Hepatocyte (in vitro differentiated cells): ENCODE data around the gene MYL5. TPM values are rescaled to one million over a fixed set of nuclear protein-coding genes. Genes with fewer than 3 reads are reported as not detected.

Experiments
- DNase-seq: peaks from one replicate; pipeline ENCODE4 v3.0.0-alpha.2; 2016; ENCODE audit warnings: low spot score
- H2AFZ ChIP-seq: fragments of 200-600 bp; sonication (generic); 2 replicates; pipeline ENCODE4 v1.6.0; 2016; ENCODE audit warnings: antibody characterized with exemption, mild to moderate bottlenecking
- H3K27ac ChIP-seq: fragments of 200-600 bp; sonication (generic); 2 replicates; pipeline ENCODE4 v1.5.1; 2016; ENCODE audit warnings: mild to moderate bottlenecking
- H3K27me3 ChIP-seq: fragments of 200-600 bp; sonication (generic); 2 replicates; pipeline ENCODE4 v1.6.1; 2016
- H3K36me3 ChIP-seq: fragments of 200-600 bp; sonication (generic); replicated peaks from 2 replicates; pipeline ENCODE4 v1.5.1; 2016; ENCODE audit warnings: low read depth; ENCODE audit not compliant: insufficient read depth
- H3K4me1 ChIP-seq: fragments of 200-600 bp; sonication (generic); 2 replicates; pipeline ENCODE4 v1.5.1; 2016; ENCODE audit warnings: mild to moderate bottlenecking, moderate library complexity; ENCODE audit not compliant: insufficient read depth
- H3K4me2 ChIP-seq: fragments of 200-600 bp; sonication (generic); 2 replicates; pipeline ENCODE4 v1.6.0; 2016
- H3K4me3 ChIP-seq: fragments of 200-600 bp; sonication (generic); 2 replicates; pipeline ENCODE4 v1.5.1; 2016; ENCODE audit warnings: mild to moderate bottlenecking
- H3K79me2 ChIP-seq: fragments of 200-600 bp; sonication (generic); 2 replicates; pipeline ENCODE4 v1.6.0; 2017; ENCODE audit warnings: mild to moderate bottlenecking
- H3K9me2 ChIP-seq: fragments of 200-600 bp; sonication (generic); replicated peaks from 2 replicates; pipeline ENCODE4 v1.6.0; 2017; ENCODE audit warnings: mild to moderate bottlenecking; ENCODE audit not compliant: insufficient read depth
- H3K9me3 ChIP-seq: fragments of 200-600 bp; sonication (generic); 2 replicates; pipeline ENCODE4 v1.5.1; 2016; ENCODE audit warnings: low read depth, mild to moderate bottlenecking
- H4K20me1 ChIP-seq: fragments of 200-600 bp; sonication (generic); 2 replicates; pipeline ENCODE4 v1.6.0; 2016; ENCODE audit warnings: mild to moderate bottlenecking; ENCODE audit not compliant: insufficient read depth, poor library complexity, severe bottlenecking
- EZH2 ChIP-seq: fragments of 200-600 bp; sonication (generic); IDR thresholded peaks from 2 replicates; pipeline ENCODE4 v1.6.1; 2016; ENCODE audit warnings: antibody characterized with exemption, mild to moderate bottlenecking, borderline replicate concordance
- EZH2phosphoT487 ChIP-seq: fragments of 200-600 bp; sonication (generic); IDR thresholded peaks from one replicate; pipeline ENCODE4 v1.6.1; 2018; ENCODE audit warnings: antibody characterized with exemption, mild to moderate bottlenecking, low read depth, moderate library complexity; ENCODE audit not compliant: unreplicated experiment, severe bottlenecking
- WGBS: methylation state at CpG from one replicate; pipeline ENCODE4 v1.1.6; 2016; ENCODE audit warnings: low lambda C conversion rate; ENCODE audit errors: missing lambda C conversion rate; 5-methylcytosine and 5-hydroxymethylcytosine counted together
- polyA plus RNA-seq: library from polyadenylated mRNA; unstranded; fragments of >200 nt; fragmentation: Nextera tagmentation; extraction: Ambion mirVana; gene quantifications from 2 replicates; pipeline ENCODE4 v1.2.1, GENCODE V29; 2016
- total RNA-seq: library from RNA; depleted of rRNA; stranded (reverse); fragments of >200 nt; gene quantifications from 2 replicates; pipeline ENCODE4 v1.2.3, GENCODE V29; 2014
- TF ChIP-seq, protein P1 (sequence below): fragments of 200-600 bp; sonication (generic); IDR thresholded peaks from 2 replicates; pipeline ENCODE4 v1.5.1; 2016; ENCODE audit warnings: antibody characterized with exemption, mild to moderate bottlenecking; ENCODE audit not compliant: poor library complexity

The MYL5 gene
- total and polyA plus RNA-seq, 2 experiments from 2014 or later = 12.6 to 25.1 TPM

GRCh38 chr4:651884-652642, 22.3 kb upstream of the MYL5 start:
- no peak overlapping the region for H3K4me3 ChIP-seq
- TF ChIP-seq EZH2 = no peak
- TF ChIP-seq, protein P1, sequence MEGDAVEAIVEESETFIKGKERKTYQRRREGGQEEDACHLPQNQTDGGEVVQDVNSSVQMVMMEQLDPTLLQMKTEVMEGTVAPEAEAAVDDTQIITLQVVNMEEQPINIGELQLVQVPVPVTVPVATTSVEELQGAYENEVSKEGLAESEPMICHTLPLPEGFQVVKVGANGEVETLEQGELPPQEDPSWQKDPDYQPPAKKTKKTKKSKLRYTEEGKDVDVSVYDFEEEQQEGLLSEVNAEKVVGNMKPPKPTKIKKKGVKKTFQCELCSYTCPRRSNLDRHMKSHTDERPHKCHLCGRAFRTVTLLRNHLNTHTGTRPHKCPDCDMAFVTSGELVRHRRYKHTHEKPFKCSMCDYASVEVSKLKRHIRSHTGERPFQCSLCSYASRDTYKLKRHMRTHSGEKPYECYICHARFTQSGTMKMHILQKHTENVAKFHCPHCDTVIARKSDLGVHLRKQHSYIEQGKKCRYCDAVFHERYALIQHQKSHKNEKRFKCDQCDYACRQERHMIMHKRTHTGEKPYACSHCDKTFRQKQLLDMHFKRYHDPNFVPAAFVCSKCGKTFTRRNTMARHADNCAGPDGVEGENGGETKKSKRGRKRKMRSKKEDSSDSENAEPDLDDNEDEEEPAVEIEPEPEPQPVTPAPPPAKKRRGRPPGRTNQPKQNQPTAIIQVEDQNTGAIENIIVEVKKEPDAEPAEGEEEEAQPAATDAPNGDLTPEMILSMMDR = no peak
- no peak for TF ChIP-seq EZH2phosphoT487
- no peaks in the 10 kb centered on the region for H4K20me1 ChIP-seq
- H2AFZ ChIP-seq = no peak overlapping the region
- H3K4me2 ChIP-seq = no peak overlapping the region
- no peaks in the 10 kb centered on the region for H3K9me2 ChIP-seq
- no peaks in the 10 kb centered on the region for H3K36me3 ChIP-seq
- H3K27ac ChIP-seq = no peak overlapping the region
- 84% methylated on average over 24 of the region's 24 CpGs for WGBS
- no peaks in the 10 kb centered on the region for H3K4me1 ChIP-seq
- no peaks in the 10 kb centered on the region for H3K79me2 ChIP-seq
- no peak for DNase-seq
- no peaks in the 10 kb centered on the region for H3K27me3 ChIP-seq
- H3K9me3 ChIP-seq = no peaks in the 10 kb centered on the region

DNA sequence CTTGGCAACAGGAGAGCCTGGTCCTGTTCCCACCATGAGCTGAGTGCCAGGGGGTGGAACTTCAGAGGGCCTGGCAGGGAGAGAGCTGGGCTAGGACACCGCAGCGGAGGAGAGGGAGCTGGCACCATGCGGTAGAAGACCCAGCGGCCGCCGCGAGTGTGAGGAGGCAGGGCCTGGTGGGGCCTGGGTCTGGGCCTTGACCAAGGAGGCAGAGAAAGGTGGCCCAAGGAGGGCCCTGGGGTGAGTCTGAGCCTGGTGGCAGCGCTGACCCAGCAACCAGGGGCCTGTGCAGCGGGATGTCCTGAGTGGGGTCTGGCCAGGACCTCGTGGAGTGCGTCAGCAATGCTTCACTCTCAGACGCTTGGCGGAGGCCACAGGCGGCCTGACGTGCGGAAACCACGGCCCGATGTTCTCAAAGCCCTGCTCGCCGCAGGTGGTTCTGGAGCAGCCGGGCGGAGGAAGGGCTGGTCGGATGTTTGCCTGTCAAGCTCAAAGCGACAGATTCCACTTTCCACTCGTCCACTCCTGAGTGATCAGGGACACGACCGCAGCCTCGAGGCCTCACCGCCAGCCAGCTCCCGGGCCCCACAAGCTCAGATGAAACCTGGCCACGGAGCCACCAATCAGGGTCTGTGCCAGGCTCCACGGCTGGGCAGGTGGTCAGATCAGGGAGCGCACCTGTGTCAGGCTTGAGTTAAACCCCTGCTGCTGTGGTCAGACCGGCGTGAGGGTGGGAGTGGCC, 21.1 kb upstream of the MYL5 start:
- no peak for TF ChIP-seq EZH2
- WGBS = 92% methylated on average over 33 of the region's 35 CpGs
- H3K4me1 ChIP-seq = no peaks in the 10 kb centered on the region
- H3K27ac ChIP-seq = no peak overlapping the region
- no peaks in the 10 kb centered on the region for H3K79me2 ChIP-seq
- H3K9me3 ChIP-seq = no peaks in the 10 kb centered on the region
- no peak overlapping the region for H3K4me2 ChIP-seq
- H3K36me3 ChIP-seq = no peaks in the 10 kb centered on the region
- DNase-seq = no peak
- H2AFZ ChIP-seq = no peak overlapping the region
- no peaks in the 10 kb centered on the region for H3K9me2 ChIP-seq
- no peaks in the 10 kb centered on the region for H3K27me3 ChIP-seq
- no peaks in the 10 kb centered on the region for H4K20me1 ChIP-seq
- no peak overlapping the region for H3K4me3 ChIP-seq

DNA sequence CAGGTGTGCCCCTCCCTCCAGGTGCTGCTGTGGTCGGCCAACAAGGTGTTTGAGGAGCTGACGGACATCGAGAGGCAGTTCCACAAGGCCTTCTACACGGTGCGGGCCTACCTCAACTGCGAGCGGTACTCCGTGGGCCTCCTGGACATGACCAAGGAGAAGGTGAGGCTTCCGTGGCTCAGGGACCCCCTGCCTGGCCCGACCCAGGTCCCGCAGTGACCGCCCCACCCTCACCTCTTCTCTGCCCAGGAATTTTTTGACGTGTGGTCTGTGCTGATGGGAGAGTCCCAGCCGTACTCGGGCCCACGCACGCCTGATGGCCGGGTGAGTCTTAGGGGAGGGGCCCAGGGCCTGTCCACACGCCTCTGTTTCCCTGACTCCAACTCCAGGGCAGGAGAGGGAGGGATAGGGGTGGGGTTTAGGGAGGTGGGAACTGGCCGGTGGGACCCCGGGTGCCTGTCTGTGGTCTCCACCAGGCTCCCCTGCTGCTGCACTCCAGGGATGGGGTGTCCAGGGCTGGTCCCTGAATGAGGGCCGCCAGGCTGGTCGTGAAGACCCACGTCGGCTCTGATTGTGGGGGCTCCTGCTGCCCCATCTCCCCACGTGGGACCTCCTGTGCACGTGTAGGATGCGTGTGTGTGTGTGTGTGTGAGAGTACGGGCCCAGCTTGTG, 20.4 kb upstream of the MYL5 start:
- Histone ChIP-seq H3K27me3 (no peaks in the 10 kb centered on the region), H2AFZ (no peak overlapping the region), H3K27ac (no peak overlapping the region), H3K79me2 (no peaks in the 10 kb centered on the region), H3K4me3 (no peak overlapping the region), H3K36me3 (no peaks in the 10 kb centered on the region), H3K9me3 (no peaks in the 10 kb centered on the region), H3K4me1 (no peaks in the 10 kb centered on the region), H3K9me2 (no peaks in the 10 kb centered on the region), H3K4me2 (no peak overlapping the region), H4K20me1 (no peaks in the 10 kb centered on the region)
- 90% methylated on average over 24 of the region's 29 CpGs for WGBS
- no peak for DNase-seq
- TF ChIP-seq EZH2 = no peak
- TF ChIP-seq, protein P1 = no peak
- TF ChIP-seq EZH2phosphoT487 = no peak

DNA sequence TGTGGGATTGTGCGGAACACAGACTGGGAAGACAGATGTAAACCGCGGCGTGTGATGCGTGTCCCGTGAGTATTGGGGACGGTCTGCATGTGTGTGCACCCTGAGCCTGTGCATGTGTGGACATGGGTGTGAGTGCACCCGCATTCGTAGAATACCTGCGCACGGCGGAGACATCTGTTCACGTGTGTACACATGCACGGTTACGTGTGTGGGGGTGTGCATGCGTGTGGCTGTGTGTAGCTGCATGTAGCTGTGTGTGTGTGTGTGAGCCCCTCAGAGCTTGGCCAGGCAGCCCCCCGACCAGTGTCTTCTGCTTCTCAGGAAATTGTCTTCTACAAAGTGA, 19.9 kb upstream of the MYL5 start:
- no peaks in the 10 kb centered on the region for H3K36me3 ChIP-seq
- 98% methylated on average over 17 of the region's 17 CpGs for WGBS
- TF ChIP-seq EZH2phosphoT487 (no peak), EZH2 (no peak)
- TF ChIP-seq, protein P1 = no peak
- H4K20me1 ChIP-seq = no peaks in the 10 kb centered on the region
- H3K9me2 ChIP-seq = no peaks in the 10 kb centered on the region
- H3K9me3 ChIP-seq = no peaks in the 10 kb centered on the region
- H3K27ac ChIP-seq = no peak overlapping the region
- no peaks in the 10 kb centered on the region for H3K27me3 ChIP-seq
- no peak overlapping the region for H3K4me3 ChIP-seq
- H3K79me2 ChIP-seq = no peaks in the 10 kb centered on the region
- no peak overlapping the region for H2AFZ ChIP-seq
- no peaks in the 10 kb centered on the region for H3K4me1 ChIP-seq
- no peak for DNase-seq
- no peak overlapping the region for H3K4me2 ChIP-seq
